HG03342 (cell line): Measurements from ENCODE around the gene TMPRSS7.
A peak's percentile ranks its signal among the peaks of the same experiment; 100 is the strongest.
"Not testable (repeated sequence)": the region's sequence is repeated elsewhere in the genome, so short reads cannot be mapped to it uniquely, and the experiment has no call there.

ENCODE experiments used
- ATAC-seq: cut with Tn5 transposase; IDR thresholded peaks from one replicate; pipeline ENCODE4 v1.9.1; 2021; ENCODE audit warnings: mild to moderate bottlenecking, moderate library complexity; ENCODE audit not compliant: unreplicated experiment

The TMPRSS7 gene

GRCh38 chr3:112056451-112056929 lies 22.0 kb downstream of the TMPRSS7 start:
- no peak for ATAC-seq

GRCh38 chr3:112059497-112059896 lies 25.0 kb downstream of the TMPRSS7 start:
- no peak for ATAC-seq

GRCh38 chr3:112061152-112061551 lies 26.6 kb downstream of the TMPRSS7 start:
- no peak for ATAC-seq

GRCh38 chr3:112072387-112073060 lies 38.0 kb downstream of the TMPRSS7 start:
- ATAC-seq: not testable (repeated sequence)

- no peak for ATAC-seq
These were observed 39.5 kb downstream of the TMPRSS7 start for GRCh38 chr3:112074006-112074405.

GRCh38 chr3:112074616-112075497 lies 40.3 kb downstream of the TMPRSS7 start:
- ATAC-seq: peak; percentile 70

GRCh38 chr3:112078125-112079083 lies 43.9 kb downstream of the TMPRSS7 start:
- no peak for ATAC-seq

GRCh38 chr3:112083239-112083638 lies 48.7 kb downstream of the TMPRSS7 start:
- no peak for ATAC-seq

- ATAC-seq: no peak
These were observed 50.6 kb downstream of the TMPRSS7 start for GRCh38 chr3:112084980-112085705.

- no peak for ATAC-seq
These were observed 51.2 kb downstream of the TMPRSS7 start for GRCh38 chr3:112085735-112086075.

GRCh38 chr3:112086076-112086854 lies 51.7 kb downstream of the TMPRSS7 start, which contains the start of gene C3orf52:
Gene C3orf52 (plus strand): TSS chr3:112086389. CDS start chr3:112086408, 19 bp downstream.
- ATAC-seq: peak; percentile 65

GRCh38 chr3:112086875-112087524 lies 52.5 kb downstream of the TMPRSS7 start:
- ATAC-seq: no peak

- ATAC-seq: no peak
These were observed 53.2 kb downstream of the TMPRSS7 start for GRCh38 chr3:112087746-112088145.

- ATAC-seq: no peak
These were observed 54.4 kb downstream of the TMPRSS7 start for GRCh38 chr3:112088944-112089343.

GRCh38 chr3:112089956-112090886 lies 55.7 kb downstream of the TMPRSS7 start:
- no peak for ATAC-seq

GRCh38 chr3:112090887-112091586 lies 56.5 kb downstream of the TMPRSS7 start:
- ATAC-seq: no peak

GRCh38 chr3:112092496-112093179 lies 58.1 kb downstream of the TMPRSS7 start:
- peak; percentile 60 for ATAC-seq
